ENCODE data around the gene HS3ST2.

The HS3ST2 gene

GRCh38 chr16:22813948-22814710 is at the start of gene HS3ST2:
Gene HS3ST2 (plus strand): TSS chr16:22814162. CDS start chr16:22814611, 449 bp downstream.
- Mint-ChIP-seq H3K27ac (no peak within 1 kb of the TSS), H3K4me1 (ENCODE audit: low read depth) (peaks cover 8% of the 10 kb centered on the region), H3K27me3 (peaks cover 71% of the 10 kb centered on the region), H3K36me3 (ENCODE audit: low read depth) (no peaks in the 10 kb centered on the region), H3K9me3 (no peaks in the 10 kb centered on the region), H3K4me3 (no peak within 1 kb of the TSS)
- no peak for DNase-seq

- DNase-seq: no peak
- Mint-ChIP-seq H3K36me3 (ENCODE audit: low read depth) (no peaks in the 10 kb centered on the region), H3K9me3 (no peaks in the 10 kb centered on the region), H3K4me3 (no peak overlapping the region), H3K27ac (no peak overlapping the region), H3K27me3 (peaks cover 29% of the 10 kb centered on the region), H3K4me1 (ENCODE audit: low read depth) (no peaks in the 10 kb centered on the region)
Observed at GRCh38 chr16:22764662-22765327, 49.2 kb upstream of the HS3ST2 start.

- H3K36me3 Mint-ChIP-seq (ENCODE audit: low read depth): no peaks in the 10 kb centered on the region
- no peak overlapping the region for H3K27ac Mint-ChIP-seq
- no peaks in the 10 kb centered on the region for H3K4me1 Mint-ChIP-seq (ENCODE audit: low read depth)
- no peak for DNase-seq
- H3K27me3 Mint-ChIP-seq: peaks cover 34% of the 10 kb centered on the region
- no peaks in the 10 kb centered on the region for H3K9me3 Mint-ChIP-seq
- no peak overlapping the region for H3K4me3 Mint-ChIP-seq
Observed at GRCh38 chr16:22765479-22765878, 48.5 kb upstream of the HS3ST2 start.

- peaks cover 53% of the 10 kb centered on the region for H3K27me3 Mint-ChIP-seq
- no peaks in the 10 kb centered on the region for H3K9me3 Mint-ChIP-seq
- H3K36me3 Mint-ChIP-seq (ENCODE audit: low read depth): no peaks in the 10 kb centered on the region
- no peak overlapping the region for H3K27ac Mint-ChIP-seq
- no peaks in the 10 kb centered on the region for H3K4me1 Mint-ChIP-seq (ENCODE audit: low read depth)
- H3K4me3 Mint-ChIP-seq: no peak overlapping the region
- no peak for DNase-seq
Observed at GRCh38 chr16:22770866-22771265, 43.1 kb upstream of the HS3ST2 start.

GRCh38 chr16:22771551-22771950 is 42.4 kb upstream of the HS3ST2 start:
- Mint-ChIP-seq H3K4me1 (ENCODE audit: low read depth) (no peaks in the 10 kb centered on the region), H3K36me3 (ENCODE audit: low read depth) (no peaks in the 10 kb centered on the region), H3K4me3 (no peak overlapping the region), H3K9me3 (no peaks in the 10 kb centered on the region), H3K27me3 (peaks cover 58% of the 10 kb centered on the region), H3K27ac (no peak overlapping the region)
- no peak for DNase-seq

GRCh38 chr16:22775220-22775922 is 38.6 kb upstream of the HS3ST2 start:
- no peaks in the 10 kb centered on the region for H3K36me3 Mint-ChIP-seq (ENCODE audit: low read depth)
- DNase-seq: no peak
- H3K9me3 Mint-ChIP-seq: no peaks in the 10 kb centered on the region
- H3K4me3 Mint-ChIP-seq: no peak overlapping the region
- H3K27me3 Mint-ChIP-seq: peaks cover 44% of the 10 kb centered on the region
- no peak overlapping the region for H3K27ac Mint-ChIP-seq
- H3K4me1 Mint-ChIP-seq (ENCODE audit: low read depth): no peaks in the 10 kb centered on the region

- H3K36me3 Mint-ChIP-seq (ENCODE audit: low read depth): no peaks in the 10 kb centered on the region
- H3K4me1 Mint-ChIP-seq (ENCODE audit: low read depth): no peaks in the 10 kb centered on the region
- peaks cover 10% of the 10 kb centered on the region for H3K27me3 Mint-ChIP-seq
- no peak overlapping the region for H3K4me3 Mint-ChIP-seq
- no peaks in the 10 kb centered on the region for H3K9me3 Mint-ChIP-seq
- DNase-seq: no peak
- H3K27ac Mint-ChIP-seq: no peak overlapping the region
Observed at GRCh38 chr16:22781480-22781879, 32.5 kb upstream of the HS3ST2 start.

GRCh38 chr16:22782314-22782713 is 31.6 kb upstream of the HS3ST2 start:
- DNase-seq: no peak
- Mint-ChIP-seq H3K4me1 (ENCODE audit: low read depth) (no peaks in the 10 kb centered on the region), H3K36me3 (ENCODE audit: low read depth) (no peaks in the 10 kb centered on the region), H3K27me3 (peaks cover 4% of the 10 kb centered on the region), H3K9me3 (no peaks in the 10 kb centered on the region), H3K27ac (no peak overlapping the region), H3K4me3 (no peak overlapping the region)

GRCh38 chr16:22784690-22785214 is 29.2 kb upstream of the HS3ST2 start:
- H3K27ac Mint-ChIP-seq: no peak overlapping the region
- no peaks in the 10 kb centered on the region for H3K9me3 Mint-ChIP-seq
- DNase-seq: no peak
- peaks cover 14% of the 10 kb centered on the region for H3K27me3 Mint-ChIP-seq
- peaks cover 2% of the 10 kb centered on the region for H3K4me1 Mint-ChIP-seq (ENCODE audit: low read depth)
- no peak overlapping the region for H3K4me3 Mint-ChIP-seq
- no peaks in the 10 kb centered on the region for H3K36me3 Mint-ChIP-seq (ENCODE audit: low read depth)

GRCh38 chr16:22785552-22785951 is 28.4 kb upstream of the HS3ST2 start:
- Mint-ChIP-seq H3K27ac (no peak overlapping the region), H3K27me3 (peaks cover 20% of the 10 kb centered on the region), H3K4me1 (ENCODE audit: low read depth) (peaks cover 2% of the 10 kb centered on the region), H3K36me3 (ENCODE audit: low read depth) (no peaks in the 10 kb centered on the region), H3K9me3 (no peaks in the 10 kb centered on the region), H3K4me3 (no peak overlapping the region)
- no peak for DNase-seq

GRCh38 chr16:22786284-22786683 is 27.7 kb upstream of the HS3ST2 start:
- no peak overlapping the region for H3K27ac Mint-ChIP-seq
- H3K27me3 Mint-ChIP-seq: peaks cover 21% of the 10 kb centered on the region
- DNase-seq: no peak
- no peaks in the 10 kb centered on the region for H3K36me3 Mint-ChIP-seq (ENCODE audit: low read depth)
- no peaks in the 10 kb centered on the region for H3K9me3 Mint-ChIP-seq
- H3K4me3 Mint-ChIP-seq: no peak overlapping the region
- peaks cover 2% of the 10 kb centered on the region for H3K4me1 Mint-ChIP-seq (ENCODE audit: low read depth)

GRCh38 chr16:22786691-22787090 is 27.3 kb upstream of the HS3ST2 start:
- Mint-ChIP-seq H3K4me3 (no peak overlapping the region), H3K27me3 (peaks cover 22% of the 10 kb centered on the region), H3K27ac (no peak overlapping the region), H3K4me1 (ENCODE audit: low read depth) (peaks cover 2% of the 10 kb centered on the region), H3K9me3 (no peaks in the 10 kb centered on the region), H3K36me3 (ENCODE audit: low read depth) (no peaks in the 10 kb centered on the region)
- no peak for DNase-seq

- no peak overlapping the region for H3K27ac Mint-ChIP-seq
- H3K4me1 Mint-ChIP-seq (ENCODE audit: low read depth): peaks cover 2% of the 10 kb centered on the region
- no peak overlapping the region for H3K4me3 Mint-ChIP-seq
- no peak for DNase-seq
- H3K27me3 Mint-ChIP-seq: peaks cover 26% of the 10 kb centered on the region
- H3K9me3 Mint-ChIP-seq: no peaks in the 10 kb centered on the region
- no peaks in the 10 kb centered on the region for H3K36me3 Mint-ChIP-seq (ENCODE audit: low read depth)
Observed at GRCh38 chr16:22787466-22788192, 26.3 kb upstream of the HS3ST2 start.

- Mint-ChIP-seq H3K4me1 (ENCODE audit: low read depth) (peaks cover 2% of the 10 kb centered on the region), H3K27me3 (peaks cover 24% of the 10 kb centered on the region), H3K4me3 (no peak overlapping the region), H3K27ac (no peak overlapping the region), H3K36me3 (ENCODE audit: low read depth) (no peaks in the 10 kb centered on the region), H3K9me3 (no peaks in the 10 kb centered on the region)
- DNase-seq: no peak
Observed at GRCh38 chr16:22788193-22788530, 25.8 kb upstream of the HS3ST2 start.

Data from activated T-cell treated with anti-CD3 and anti-CD28 coated beads, Interleukin-2, amount 50 U/mL, for 24 hours (primary cell).